GM21723 (cell line): ENCODE measurements around the gene AHCYL2.

Source experiments
- ATAC-seq: cut with Tn5 transposase; IDR thresholded peaks from one replicate; pipeline ENCODE4 v1.9.1; 2021; ENCODE audit warnings: mild to moderate bottlenecking, moderate library complexity; ENCODE audit not compliant: unreplicated experiment

Gene AHCYL2

DNA sequence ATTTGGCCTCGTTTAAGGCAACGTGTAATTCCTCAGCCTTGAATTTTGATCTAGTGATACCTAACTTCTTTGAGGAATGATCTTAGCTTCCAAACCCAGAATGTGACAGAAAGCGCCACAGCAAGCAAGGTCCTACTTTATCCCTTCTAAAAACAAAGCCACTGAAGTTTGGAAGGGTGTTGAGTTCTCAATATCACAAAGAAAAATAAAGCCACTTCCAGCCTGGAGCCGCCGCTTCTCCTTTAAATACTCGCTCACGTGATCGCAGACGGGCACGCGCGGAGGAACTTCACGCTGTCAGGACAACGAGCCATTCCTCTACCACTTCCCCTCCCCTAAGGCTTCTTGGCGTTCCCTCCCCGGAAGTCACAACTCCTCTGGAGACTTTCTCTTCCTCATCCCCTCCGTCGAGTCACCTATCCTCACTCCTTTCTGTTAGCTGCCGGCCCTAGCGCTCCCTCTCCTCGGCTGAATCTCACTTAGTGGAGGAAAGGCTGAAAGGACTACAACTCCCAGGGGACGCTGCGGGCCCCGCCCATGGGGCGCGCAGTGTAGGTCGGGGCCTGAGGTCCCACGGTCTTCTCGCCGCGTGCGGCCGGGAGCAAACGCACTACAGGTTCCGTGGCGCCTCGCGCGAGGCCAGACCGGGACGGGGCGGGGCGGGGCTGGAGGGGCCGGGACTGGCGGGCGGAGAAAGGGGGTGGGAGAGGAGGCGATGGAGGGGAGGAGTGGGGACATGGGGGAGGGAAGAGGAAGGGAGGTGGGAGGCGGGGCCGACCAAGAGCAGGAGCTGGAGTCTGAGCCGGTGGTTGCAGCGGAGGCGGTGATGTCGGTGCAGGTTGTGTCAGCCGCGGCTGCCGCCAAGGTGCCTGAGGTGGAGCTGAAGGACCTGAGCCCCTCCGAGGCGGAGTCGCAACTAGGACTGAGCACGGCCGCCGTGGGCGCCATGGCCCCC is at the start of gene AHCYL2:
Gene AHCYL2, plus strand, starts transcription at position 780 of the 955 bp plus-strand sequence.
- ATAC-seq: peak; percentile 88

DNA sequence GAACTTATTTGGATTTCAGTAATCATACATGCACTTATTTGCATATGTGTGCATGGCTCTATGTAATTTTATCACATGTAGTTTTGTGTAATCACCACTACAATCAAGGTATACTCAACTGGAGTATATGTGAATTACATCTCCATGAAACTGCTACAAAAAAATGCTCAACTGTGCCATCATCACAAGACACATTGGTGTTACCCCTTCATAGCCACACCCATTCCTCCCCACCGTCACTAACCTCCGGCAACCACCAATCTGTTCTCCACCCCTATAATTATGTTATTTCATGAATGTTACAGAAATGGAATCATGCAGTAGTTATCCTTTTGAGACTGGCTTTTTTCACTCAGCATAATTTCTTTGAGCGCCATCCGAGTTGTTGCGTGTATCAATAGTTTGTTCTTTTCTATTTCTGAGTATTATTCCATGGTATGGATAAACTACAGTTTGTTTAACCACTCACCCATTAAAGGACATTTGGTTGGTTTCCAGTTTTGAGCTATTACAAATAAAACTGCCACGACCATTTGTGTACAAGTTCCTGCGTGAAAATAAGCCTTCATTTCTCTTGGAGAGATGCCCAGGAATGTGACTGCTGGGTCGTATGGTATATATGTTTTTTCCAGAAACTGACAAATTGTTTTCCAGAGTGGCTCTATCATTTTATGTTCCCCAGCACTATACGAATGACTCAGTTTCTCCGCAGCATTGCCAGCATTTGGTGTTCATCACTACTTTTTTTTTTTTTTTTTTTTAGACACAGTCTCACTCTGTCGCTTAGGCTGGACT is 47.7 kb upstream of the AHCYL2 start:
- ATAC-seq: no peak

DNA sequence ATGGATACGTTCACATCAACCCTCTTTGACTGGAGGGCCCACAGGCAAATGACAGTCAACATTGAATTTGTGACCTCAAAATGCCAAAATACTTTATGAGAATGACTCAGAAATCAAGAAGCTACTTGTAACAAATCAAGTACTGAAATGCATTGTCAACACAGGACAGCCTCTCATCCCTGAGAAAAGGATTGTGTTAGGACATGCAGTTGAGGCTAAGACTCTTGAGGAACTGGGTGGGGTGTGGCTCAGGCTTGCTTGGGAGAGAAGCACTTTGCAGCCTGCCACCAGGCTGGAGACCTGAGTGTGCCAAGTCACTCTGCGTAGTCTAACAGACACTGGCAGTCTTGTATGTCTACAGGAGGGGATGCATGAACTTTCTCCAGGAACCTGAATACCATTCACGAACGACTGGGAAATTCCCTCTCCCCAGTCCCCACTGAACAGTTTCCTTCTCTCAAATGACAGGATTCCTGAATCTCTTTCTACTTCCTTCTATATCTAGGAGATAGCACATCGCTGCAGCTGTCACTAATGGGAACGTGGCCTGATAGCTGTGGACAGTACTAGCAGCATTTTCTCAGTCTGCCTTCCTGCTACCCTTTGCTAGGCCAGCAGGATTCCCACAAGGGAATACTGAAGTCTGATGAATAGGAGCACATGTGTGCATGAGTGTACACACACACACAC is 39.7 kb upstream of the AHCYL2 start:
- ATAC-seq: no peak

DNA sequence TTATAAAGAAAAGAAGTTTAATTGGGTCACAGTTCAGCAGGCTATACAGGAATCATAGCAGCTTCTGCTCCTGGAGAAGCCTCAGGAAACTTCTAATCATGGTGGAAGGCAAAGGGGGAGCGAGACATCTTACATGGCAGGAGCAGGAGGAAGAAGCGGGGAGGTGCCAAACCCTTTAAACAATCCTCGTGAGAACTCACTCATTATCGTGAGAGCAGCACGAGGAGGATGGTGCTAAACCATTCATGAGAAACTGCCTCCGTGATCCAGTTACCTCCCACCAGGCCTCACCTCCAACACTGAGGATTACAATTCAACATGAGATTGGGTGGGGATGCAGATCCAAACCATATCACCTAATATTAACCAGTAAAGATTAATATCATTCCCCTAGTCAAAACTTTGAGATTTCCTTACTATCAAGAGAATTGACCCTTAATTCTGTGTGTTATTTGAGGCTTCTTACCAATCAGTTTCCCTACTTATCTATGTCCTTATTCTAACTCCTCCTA is 38.0 kb upstream of the AHCYL2 start:
- no peak for ATAC-seq

DNA sequence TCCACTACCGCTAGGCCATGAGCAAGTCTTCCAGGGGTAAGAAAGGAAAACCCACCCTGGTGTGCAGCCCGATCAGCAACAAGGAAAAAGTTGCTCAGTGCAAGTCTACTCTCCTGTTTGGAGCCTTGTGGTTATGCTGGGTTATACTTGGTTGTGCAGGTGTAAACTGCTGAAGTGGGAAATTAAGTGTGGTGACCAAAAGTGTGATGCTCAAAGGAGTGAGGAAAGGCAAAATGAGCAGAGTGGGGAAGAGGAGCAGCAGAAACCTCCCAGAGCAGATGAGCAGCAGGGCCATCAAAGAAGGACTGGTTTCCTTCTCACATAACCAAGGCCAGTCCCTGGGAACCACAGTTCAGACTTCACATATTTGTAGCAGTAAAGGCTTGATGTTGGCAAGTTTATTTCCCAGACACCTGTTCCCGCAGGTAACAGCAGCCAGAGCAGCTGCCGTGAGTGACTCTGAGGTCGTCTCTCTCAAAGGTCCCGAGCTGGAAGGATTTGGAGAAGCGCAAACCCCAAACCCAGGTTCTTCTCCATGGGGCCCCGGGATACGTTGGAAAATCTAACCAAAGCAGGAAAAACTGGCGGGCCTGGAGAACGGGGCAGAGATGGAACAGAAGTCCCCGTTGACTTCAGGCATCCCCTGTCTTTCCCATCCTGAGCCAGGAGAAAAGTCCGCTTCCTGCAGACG is 37.0 kb upstream of the AHCYL2 start:
- no peak for ATAC-seq

DNA sequence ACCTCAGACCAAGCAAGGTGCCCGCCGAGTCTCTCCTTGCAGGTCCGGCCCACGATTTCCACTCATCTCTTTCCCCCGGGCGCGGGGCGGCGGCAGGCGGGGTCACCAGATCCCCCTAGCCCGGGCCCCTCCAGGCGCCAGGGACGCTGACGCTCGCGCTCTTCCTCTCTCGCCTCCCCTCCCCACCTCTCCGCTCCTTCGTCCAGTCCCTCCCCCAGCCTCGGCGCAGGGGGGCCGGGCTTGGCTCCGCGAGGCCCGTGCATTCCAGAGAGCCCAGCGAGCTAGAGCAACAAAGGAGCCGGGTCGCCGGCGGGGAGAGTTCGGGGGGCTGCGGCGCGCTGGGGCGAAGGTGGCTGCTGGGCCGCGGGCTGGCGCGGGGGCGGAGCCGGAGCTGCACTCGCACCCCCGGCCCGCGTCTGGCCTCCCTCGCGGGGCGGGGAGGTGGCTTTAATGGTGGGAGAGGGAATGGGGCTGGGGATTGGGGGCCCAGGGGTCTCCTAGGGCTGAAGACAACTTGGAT is 36.4 kb upstream of the AHCYL2 start, which contains the start of gene SMO:
Gene SMO, plus strand, starts transcription at position 262 of the 520 bp plus-strand sequence. CDS start 519 bp downstream, outside the sequence.
- no peak for ATAC-seq

DNA sequence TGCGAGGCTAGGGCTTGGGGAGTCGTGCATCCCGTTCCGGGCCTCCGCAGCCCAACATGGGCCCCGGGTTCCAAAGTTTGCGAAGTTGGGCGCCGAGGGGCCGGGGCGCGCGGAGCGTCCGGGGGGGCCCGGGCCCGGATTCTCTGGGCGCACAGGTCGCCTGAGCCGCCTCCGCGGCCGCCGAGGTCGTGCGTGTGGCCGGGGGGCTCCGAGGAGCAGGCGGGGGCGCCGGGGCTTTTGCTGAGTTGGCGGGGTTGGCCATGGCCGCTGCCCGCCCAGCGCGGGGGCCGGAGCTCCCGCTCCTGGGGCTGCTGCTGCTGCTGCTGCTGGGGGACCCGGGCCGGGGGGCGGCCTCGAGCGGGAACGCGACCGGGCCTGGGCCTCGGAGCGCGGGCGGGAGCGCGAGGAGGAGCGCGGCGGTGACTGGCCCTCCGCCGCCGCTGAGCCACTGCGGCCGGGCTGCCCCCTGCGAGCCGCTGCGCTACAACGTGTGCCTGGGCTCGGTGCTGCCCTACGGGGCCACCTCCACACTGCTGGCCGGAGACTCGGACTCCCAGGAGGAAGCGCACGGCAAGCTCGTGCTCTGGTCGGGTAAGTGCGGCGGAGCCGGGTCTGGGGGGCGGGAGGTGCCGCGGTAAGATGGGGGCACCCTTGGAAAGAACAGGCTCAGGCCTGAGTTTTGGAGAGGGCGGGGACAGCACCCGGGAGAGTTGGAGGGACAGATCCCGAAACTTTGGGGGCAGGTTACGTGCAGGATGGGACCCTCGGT is 35.8 kb upstream of the AHCYL2 start:
- ATAC-seq: no peak

DNA sequence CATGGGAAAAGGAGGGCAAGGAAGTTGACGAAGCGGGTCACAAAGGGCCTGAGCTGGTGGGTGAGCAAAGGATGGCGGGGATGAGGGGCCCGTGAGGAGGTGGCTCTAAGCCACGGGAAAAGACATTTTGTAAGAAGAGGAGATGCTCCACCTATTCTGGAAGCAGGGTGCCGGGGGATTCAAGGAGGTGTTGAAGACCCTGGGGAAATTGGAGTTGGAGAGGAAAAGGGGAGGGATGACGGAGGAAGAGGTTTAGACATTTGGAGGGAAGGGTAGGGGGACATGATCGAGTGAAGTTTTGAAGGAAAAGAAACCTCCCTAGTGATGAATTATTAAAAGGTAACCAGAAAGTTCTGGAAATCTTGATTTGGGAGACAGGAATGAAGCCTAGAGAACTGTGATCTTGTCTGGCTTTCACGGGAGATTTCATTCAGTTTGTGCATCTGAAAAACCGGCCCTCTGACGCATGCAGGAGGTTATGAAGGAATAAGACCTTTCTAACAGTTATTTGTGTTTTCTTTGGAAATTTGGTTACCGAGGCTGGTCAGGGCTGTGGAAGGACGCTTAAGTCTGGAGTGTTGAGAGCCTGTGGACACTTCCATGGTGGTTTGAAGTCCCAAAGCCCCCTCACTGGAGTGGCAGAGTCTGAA is 35.0 kb upstream of the AHCYL2 start:
- ATAC-seq: no peak

DNA sequence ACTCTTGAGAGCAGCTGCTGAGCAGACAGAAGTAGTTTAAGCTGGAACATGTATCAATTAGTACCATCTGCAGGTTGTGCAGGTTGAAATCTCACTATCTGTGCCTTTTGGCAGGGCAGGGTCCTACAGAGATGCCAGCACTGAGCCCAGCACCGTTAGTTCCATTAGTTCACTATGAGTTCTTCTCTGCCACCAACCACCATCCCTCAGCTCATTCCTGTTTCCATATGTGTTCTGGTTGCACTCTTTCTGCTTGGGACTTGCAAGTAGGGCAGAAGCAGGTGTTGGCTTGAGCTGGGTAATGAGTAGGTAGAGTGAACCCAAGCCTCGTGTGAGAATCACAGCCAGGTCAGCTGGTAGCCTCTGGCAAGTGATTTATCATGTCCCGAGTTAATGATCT is 33.6 kb upstream of the AHCYL2 start:
- no peak for ATAC-seq

DNA sequence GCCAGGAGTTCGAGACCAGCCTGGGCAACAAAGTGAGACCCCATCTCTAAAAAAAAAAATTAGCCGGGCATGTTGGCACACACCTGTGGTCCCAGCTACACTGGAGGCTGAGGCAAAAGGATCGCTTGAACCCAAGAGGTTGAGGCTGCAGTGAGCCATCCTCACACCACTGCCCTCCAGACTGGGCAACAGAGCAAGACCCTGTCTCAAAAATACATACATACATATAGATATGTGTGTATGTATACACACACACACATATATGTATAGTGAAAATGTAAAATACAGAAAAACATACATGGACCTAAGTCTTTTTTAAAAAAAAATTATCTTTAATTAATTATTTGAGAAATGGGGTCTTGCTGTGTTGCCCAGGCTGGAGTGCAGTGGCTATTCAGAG is 30.9 kb upstream of the AHCYL2 start:
- ATAC-seq: no peak

DNA sequence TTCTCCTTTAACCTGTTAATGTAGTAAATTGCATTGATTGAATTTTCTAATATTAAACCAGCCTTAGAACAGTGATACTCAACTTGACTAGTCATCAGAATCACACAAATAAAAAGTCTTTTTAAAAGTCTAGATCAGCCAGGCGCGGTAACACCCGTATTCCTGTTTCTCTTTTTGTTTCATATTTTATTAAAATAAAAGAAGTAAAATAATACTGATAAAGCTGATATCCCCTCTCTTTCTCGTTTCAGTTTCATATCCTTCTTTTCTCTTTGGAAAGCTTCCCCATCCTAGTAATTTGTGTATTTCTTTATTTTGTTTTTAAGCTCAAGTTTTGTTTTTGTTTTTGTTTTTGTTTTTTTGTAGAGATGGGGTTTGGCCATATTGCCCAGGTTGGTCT is 27.1 kb upstream of the AHCYL2 start:
- ATAC-seq: no peak

DNA sequence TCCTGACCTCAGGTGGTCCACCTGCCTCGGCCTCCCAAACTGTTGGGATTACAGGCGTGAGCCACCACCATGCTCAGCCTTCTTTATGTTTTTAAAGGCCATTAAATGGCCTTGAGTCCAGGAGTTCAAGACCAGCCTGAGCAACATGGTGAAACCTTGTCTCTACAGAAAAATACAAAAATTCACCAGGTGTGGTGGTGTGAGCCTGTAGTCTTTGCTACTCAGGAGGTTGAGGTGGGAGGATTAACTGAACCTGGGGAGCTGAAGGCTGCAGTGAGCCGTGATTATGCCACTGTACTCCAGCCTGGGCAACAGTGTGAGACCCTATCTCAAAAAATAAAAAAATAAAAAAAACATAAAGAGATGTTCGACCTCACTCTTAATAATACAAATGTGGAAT is 25.4 kb upstream of the AHCYL2 start:
- ATAC-seq: no peak

DNA sequence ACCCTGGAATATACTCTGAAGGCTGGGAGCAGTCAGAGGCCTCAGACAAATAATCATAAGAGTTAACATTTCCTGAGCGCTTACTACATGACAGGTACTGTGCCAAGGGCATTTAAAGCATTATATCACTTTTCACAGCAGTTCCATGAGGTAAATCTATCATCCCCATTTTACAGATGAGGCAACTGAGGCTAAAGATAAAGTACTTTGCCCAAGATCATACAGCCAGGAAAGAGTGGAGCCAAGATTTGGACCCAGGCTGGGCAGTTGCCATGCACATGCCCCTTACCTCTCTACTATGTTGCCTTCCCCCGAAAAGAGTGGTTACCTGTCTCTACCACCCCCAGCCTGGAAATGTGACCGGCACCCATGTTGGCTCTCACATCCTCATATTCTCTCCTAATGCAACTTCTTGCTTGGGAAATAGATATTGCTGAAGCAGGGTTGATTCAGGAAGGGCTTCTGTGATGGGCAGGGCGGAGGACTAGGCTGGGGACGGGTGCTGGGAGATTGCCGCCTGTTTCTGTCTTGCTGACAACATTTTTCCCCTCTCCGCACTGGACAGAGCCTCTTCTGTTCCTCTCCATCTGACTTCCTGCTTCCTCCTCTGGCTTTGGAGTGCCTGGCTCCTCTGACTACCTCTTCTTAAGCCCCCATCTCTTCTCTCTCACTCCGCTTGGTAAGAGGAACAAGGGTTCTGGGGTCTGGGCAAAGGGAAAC is 22.6 kb upstream of the AHCYL2 start:
- no peak for ATAC-seq

DNA sequence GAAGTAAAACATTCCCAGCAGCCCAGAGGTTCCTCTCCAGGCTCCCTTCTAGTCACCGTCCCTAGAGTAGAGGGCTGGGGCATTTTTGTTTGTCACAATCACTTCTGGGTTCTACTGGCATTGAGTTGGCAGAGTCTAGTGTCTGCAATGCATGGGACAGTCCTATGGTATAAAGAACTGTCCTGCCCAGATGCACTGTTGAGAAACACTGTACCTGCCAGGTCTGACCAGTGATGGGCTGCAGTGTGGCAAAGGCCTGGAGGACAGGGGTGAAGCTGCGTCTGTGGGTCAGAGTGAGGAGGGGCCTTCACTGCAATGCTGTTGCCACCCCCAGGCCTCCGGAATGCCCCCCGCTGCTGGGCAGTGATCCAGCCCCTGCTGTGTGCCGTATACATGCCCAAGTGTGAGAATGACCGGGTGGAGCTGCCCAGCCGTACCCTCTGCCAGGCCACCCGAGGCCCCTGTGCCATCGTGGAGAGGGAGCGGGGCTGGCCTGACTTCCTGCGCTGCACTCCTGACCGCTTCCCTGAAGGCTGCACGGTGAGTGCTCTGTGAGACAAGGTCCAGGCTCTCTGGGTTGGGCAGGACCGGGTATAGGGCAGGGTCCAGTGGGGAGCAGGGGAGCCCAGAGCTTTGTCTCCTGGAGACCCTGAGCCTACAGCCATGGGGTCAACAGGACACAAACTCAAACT is 21.6 kb upstream of the AHCYL2 start:
- no peak for ATAC-seq

DNA sequence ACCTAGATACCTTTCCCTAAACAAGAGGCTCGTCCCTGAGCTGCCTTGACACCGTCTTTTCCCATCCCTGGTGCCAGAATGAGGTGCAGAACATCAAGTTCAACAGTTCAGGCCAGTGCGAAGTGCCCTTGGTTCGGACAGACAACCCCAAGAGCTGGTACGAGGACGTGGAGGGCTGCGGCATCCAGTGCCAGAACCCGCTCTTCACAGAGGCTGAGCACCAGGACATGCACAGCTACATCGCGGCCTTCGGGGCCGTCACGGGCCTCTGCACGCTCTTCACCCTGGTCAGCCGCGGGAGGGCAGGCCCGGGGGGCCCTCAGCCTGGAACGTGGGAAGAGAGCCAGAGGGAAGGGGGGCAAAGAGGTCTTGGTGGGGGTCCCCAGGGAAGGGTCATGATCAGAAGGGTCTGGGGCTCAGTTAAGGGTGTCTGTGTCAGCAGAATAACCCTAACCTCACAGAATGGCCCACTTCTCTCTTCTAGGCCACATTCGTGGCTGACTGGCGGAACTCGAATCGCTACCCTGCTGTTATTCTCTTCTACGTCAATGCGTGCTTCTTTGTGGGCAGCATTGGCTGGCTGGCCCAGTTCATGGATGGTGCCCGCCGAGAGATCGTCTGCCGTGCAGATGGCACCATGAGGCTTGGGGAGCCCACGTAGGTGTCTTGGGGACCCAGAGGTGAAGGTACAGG is 19.6 kb upstream of the AHCYL2 start:
- ATAC-seq: no peak

DNA sequence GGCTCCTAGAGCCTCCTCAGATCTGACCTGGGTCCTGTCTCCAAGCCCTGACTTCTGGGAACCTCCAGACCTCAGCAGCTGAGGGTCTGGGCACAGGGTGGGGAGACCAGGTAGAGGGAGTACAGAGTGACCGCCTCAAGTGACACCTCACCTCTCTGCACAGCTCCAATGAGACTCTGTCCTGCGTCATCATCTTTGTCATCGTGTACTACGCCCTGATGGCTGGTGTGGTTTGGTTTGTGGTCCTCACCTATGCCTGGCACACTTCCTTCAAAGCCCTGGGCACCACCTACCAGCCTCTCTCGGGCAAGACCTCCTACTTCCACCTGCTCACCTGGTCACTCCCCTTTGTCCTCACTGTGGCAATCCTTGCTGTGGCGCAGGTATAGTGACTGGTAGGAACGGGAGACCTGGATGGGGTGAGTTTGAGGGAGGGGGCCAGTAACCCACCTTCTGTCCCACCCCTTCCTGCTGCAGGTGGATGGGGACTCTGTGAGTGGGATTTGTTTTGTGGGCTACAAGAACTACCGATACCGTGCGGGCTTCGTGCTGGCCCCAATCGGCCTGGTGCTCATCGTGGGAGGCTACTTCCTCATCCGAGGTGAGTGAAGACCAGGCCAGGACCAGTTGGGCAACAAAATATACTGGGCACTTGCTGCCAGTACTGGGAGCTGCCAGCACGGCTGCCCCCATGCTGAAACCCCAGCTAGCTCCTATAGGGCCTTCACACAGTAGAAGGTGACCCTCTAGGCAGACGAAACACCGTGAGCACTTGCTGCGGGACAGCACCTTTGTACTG is 18.6 kb upstream of the AHCYL2 start:
- ATAC-seq: no peak
